Ammon's horn (tissue), 1 donor: ENCODE measurements around the gene WNT3A.

ENCODE experiments used
- DNase-seq: peaks from one replicate; pipeline ENCODE4 v3.0.0-alpha.2; 2016; ENCODE audit warnings: low spot score

Gene WNT3A

DNA sequence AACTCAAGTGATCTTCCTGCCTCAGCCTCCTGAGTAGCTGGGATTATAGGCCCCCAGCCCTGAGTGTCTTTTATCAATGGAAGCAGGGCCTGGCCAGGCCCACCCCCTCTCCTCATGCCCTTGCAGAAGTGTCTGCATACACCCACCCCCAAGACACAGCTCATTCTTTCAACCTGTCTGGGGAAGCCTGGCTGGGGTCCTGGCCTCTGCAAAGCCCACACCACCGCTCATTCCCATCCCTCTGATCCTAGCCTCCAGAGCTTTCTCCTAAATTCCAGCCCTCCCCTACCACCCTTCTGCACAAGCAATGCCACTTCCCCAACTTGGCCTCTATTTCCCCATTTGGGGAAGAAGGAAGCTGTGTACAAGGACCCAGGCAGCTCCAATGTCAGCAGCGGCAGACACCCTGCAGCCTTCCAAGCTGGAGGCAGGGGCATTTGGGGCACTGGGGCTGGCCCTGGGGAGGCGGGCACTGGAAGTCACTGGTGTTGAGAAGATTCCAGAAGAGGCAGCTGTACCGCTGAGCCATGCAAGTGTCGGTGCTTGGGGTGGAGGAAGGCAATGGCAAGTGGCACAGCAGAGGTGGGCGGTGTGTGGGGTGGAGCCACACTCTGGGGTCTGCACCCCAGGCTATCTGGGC is 42.0 kb downstream of the WNT3A start:
- DNase-seq, result no peak

DNA sequence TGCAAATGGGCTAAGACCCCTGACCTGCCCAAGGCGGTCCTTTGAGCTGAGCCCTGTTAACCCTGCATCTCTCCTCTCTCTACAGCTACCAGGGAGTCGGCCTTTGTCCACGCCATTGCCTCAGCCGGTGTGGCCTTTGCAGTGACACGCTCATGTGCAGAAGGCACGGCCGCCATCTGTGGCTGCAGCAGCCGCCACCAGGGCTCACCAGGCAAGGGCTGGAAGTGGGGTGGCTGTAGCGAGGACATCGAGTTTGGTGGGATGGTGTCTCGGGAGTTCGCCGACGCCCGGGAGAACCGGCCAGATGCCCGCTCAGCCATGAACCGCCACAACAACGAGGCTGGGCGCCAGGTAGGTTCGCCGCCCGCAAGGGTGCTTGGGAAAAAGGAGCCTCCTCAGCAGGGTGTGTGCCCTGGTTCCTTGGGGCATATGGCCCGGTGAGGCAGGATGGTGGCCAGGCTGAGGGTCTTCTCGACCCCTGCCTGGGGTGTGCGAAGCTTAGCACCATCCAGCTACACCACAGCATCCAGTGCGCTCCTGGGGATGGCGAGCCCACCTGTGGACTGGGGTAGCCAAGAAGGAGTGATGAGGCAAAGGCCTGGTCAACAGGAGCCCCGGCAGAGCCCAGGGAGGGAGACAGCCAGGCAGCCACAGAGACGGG is 43.9 kb downstream of the WNT3A start:
- no peak for DNase-seq

- no peak for DNase-seq
Observed at GRCh38 chr1:228058172-228058948, 51.6 kb downstream of the WNT3A start.

DNA sequence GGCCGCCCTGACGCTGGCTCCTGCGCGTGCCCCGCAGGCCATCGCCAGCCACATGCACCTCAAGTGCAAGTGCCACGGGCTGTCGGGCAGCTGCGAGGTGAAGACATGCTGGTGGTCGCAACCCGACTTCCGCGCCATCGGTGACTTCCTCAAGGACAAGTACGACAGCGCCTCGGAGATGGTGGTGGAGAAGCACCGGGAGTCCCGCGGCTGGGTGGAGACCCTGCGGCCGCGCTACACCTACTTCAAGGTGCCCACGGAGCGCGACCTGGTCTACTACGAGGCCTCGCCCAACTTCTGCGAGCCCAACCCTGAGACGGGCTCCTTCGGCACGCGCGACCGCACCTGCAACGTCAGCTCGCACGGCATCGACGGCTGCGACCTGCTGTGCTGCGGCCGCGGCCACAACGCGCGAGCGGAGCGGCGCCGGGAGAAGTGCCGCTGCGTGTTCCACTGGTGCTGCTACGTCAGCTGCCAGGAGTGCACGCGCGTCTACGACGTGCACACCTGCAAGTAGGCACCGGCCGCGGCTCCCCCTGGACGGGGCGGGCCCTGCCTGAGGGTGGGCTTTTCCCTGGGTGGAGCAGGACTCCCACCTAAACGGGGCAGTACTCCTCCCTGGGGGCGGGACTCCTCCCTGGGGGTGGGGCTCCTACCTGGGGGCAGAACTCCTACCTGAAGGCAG is 52.3 kb downstream of the WNT3A start:
- DNase-seq, result no peak

DNA sequence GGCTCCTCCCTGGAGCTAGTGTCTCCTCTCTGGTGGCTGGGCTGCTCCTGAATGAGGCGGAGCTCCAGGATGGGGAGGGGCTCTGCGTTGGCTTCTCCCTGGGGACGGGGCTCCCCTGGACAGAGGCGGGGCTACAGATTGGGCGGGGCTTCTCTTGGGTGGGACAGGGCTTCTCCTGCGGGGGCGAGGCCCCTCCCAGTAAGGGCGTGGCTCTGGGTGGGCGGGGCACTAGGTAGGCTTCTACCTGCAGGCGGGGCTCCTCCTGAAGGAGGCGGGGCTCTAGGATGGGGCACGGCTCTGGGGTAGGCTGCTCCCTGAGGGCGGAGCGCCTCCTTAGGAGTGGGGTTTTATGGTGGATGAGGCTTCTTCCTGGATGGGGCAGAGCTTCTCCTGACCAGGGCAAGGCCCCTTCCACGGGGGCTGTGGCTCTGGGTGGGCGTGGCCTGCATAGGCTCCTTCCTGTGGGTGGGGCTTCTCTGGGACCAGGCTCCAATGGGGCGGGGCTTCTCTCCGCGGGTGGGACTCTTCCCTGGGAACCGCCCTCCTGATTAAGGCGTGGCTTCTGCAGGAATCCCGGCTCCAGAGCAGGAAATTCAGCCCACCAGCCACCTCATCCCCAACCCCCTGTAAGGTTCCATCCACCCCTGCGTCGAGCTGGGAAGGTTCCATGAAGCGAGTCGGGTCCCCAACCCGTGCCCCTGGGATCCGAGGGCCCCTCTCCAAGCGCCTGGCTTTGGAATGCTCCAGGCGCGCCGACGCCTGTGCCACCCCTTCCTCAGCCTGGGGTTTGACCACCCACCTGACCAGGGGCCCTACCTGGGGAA is 53.0 kb downstream of the WNT3A start:
- DNase-seq, result no peak

- no peak for DNase-seq
Observed at GRCh38 chr1:228060458-228061190, 53.8 kb downstream of the WNT3A start.

GRCh38 chr1:228061411-228062084 is 54.8 kb downstream of the WNT3A start:
- DNase-seq, result no peak

GRCh38 chr1:228062085-228062791 is 55.4 kb downstream of the WNT3A start:
- no peak for DNase-seq

GRCh38 chr1:228062812-228063211 is 56.0 kb downstream of the WNT3A start:
- no peak for DNase-seq

DNA sequence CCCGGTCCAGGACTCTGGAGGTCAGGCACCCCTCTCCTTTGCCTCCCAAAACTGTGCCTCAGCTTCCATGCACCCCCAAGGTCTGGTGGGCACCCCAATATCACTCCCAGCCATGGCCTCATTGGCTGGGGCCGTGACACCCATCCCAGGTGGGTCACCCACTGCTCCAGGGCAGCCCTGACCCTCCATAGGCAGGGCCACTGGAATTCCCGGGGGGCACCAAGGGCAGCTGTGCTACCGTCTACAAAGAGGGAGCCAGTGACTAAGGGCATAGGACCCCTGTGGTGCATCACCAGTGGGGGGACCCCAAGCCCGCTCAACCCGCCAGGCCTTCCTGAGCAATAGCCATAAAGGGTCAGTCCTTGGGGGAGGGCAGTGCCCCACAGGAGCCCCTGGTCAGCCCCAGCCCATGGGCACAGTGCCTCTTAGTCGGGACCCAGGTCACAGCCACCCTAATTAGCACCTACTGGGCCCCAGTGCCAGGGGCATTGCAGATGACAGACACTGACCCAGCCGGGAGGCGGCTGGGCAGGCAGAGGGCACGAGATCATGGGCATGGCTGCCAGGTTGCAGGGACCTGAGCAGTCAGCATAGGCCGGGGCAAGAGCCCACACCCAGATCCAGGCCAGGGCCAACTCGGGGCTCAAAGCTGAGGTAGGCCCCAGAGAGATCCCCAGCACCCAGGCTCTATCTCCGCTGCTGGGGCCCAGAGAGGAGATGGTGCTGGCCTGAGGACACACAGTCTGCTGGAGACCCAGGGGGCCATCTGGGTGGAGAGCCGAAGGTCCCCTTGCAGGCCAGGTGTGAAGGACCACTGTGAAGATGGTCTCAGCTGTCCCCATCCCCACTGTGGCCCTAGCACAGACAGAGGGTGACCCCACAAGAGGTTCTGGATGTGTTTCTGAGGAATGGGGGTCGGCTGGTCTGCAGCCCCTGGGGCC is 56.7 kb downstream of the WNT3A start:
- no peak for DNase-seq

- DNase-seq, result no peak
Observed at GRCh38 chr1:228064296-228064695, 57.5 kb downstream of the WNT3A start.

DNA sequence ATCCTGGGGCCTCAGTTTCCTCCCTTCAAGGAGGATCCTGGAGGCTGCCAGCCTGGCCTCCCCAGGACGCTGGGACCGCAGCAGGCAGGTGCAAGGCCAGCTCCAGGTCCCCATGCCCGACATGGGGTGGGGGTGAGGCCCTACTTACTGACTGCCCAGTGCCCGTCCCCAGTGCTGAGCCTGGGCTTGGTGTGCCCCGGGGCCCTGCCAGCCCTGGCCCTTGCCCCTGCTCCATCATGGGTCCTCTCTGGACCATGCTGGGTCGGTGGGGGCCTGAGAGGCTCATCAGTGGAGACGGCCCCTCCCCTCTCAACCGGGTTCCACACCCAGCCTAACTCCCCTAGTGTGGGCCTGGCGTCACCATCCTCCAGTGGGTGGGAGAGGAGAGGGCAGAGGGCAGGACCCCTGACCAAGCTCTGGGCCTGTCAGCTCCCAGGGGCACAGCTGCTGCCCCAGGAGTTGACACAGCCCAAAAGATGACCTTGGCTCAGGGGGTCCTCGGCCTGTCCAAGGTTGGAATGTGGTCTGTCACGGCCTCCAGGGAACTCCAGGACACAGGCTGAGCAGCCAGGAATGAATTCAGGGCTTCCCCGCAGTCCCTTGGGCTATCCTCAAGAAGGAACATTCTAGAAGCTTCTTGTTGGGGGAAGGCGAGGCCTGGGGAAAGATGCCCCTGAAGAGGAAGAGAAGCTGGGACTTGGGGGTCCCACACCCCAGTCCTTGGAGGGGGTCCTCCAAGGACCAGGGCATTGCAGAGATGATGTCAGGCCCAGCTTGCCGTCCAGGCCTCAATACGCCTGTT is 58.1 kb downstream of the WNT3A start:
- no peak for DNase-seq

- DNase-seq, result no peak
Observed at GRCh38 chr1:228065543-228066347, 58.9 kb downstream of the WNT3A start.

- no peak for DNase-seq
Observed at GRCh38 chr1:228066416-228066815, 59.6 kb downstream of the WNT3A start.

GRCh38 chr1:228066891-228067654 is 60.3 kb downstream of the WNT3A start:
- no peak for DNase-seq

DNA sequence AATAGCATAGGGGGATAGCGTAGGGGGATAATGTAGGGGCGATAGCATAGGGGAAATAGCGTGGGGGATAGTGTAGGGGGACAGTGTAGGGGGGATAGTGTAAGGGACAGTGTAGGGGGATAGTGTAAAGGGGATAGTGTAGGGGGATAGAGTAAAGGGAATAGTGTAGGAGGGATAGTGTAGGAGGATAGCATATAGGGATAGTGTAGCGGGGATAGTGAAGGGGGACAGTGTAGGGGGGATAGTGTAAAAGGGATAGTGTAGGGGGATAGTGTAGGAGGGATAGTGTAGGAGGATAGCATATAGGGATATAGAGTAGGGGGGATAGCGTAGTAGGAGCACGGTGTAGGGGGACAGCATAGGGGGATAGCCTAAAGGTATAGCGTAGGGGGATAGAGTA is 61.6 kb downstream of the WNT3A start:
- no peak for DNase-seq
